ENCODE measurements around the gene ISCU.
"Not testable (repeated sequence)": the region's sequence is repeated elsewhere in the genome, so short reads cannot be mapped to it uniquely, and the experiment has no call there.

ISCU gene

GRCh38 chr12:108547686-108548085 is 14.7 kb upstream of the ISCU start:
- DNase-seq = no peak

GRCh38 chr12:108548954-108549521 is 13.4 kb upstream of the ISCU start:
- DNase-seq = no peak

- DNase-seq = no peak
Observed at GRCh38 chr12:108551535-108551934, 10.9 kb upstream of the ISCU start.

- DNase-seq = no peak
Observed at GRCh38 chr12:108553799-108554198, 8.6 kb upstream of the ISCU start.

- not testable (repeated sequence) for DNase-seq
Observed at GRCh38 chr12:108555383-108555782, 7.0 kb upstream of the ISCU start.

GRCh38 chr12:108559007-108559655 is 3.3 kb upstream of the ISCU start:
- no peak for DNase-seq

GRCh38 chr12:108559748-108560147 is 2.6 kb upstream of the ISCU start:
- no peak for DNase-seq

- DNase-seq = no peak
Observed at GRCh38 chr12:108560321-108560721, 2.1 kb upstream of the ISCU start.

- DNase-seq = peak; percentile 75
Observed at GRCh38 chr12:108560752-108561719, 1.4 kb upstream of the ISCU start, which contains the start of gene SART3. TSS of gene SART3 (minus strand) at chr12:108561173. CDS start at chr12:108561154, 19 bp downstream.

GRCh38 chr12:108561852-108562347 is 496 bp upstream of the ISCU start:
- no peak for DNase-seq

- DNase-seq = peak; percentile 72
Observed at GRCh38 chr12:108563136-108563803, 874 bp downstream of the ISCU start.

- no peak for DNase-seq
Observed at GRCh38 chr12:108563804-108564151, 1.4 kb downstream of the ISCU start.

GRCh38 chr12:108564724-108565123 is 2.3 kb downstream of the ISCU start:
- DNase-seq = peak; percentile 6

GRCh38 chr12:108565146-108565545 is 2.8 kb downstream of the ISCU start:
- DNase-seq = no peak

GRCh38 chr12:108565976-108566375 is 3.6 kb downstream of the ISCU start:
- DNase-seq = peak; percentile 52

GRCh38 chr12:108566452-108566851 is 4.1 kb downstream of the ISCU start:
- DNase-seq = no peak

- no peak for DNase-seq
Observed at GRCh38 chr12:108567406-108568337, 5.3 kb downstream of the ISCU start.

- no peak for DNase-seq
Observed at GRCh38 chr12:108568338-108569154, 6.2 kb downstream of the ISCU start.

- DNase-seq = no peak
Observed at GRCh38 chr12:108570743-108571608, 8.6 kb downstream of the ISCU start.
